ENCODE measurements around the gene FOXQ1.

DNA sequence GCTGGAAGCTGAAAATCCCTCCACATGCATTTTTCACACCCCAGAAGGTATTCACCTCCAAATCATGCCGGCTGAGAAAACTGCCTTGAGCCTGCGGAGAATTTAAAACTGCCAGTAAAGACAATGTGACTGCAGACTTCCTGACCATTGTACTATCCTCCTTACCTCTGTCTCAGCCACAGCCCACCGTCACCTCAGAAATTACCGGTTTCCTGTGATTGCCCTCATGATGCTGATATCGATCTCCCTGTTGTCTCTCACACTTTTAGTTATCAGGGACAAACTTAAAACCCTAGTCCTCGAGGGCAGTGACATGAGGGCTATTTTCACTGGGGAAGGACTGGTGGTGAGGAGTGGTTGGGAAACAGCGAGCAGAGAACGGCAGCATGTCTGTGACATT, 30.2 kb upstream of the FOXQ1 start:
- TF ChIP-seq, protein P1, sequence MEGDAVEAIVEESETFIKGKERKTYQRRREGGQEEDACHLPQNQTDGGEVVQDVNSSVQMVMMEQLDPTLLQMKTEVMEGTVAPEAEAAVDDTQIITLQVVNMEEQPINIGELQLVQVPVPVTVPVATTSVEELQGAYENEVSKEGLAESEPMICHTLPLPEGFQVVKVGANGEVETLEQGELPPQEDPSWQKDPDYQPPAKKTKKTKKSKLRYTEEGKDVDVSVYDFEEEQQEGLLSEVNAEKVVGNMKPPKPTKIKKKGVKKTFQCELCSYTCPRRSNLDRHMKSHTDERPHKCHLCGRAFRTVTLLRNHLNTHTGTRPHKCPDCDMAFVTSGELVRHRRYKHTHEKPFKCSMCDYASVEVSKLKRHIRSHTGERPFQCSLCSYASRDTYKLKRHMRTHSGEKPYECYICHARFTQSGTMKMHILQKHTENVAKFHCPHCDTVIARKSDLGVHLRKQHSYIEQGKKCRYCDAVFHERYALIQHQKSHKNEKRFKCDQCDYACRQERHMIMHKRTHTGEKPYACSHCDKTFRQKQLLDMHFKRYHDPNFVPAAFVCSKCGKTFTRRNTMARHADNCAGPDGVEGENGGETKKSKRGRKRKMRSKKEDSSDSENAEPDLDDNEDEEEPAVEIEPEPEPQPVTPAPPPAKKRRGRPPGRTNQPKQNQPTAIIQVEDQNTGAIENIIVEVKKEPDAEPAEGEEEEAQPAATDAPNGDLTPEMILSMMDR (IDR thresholded peaks at IDR 0.05; ENCODE audit: extremely low read depth in 1 of 2, insufficient read depth in 1 of 2, low read depth in 1 of 2, low read length in 2 of 2), result no peak
- no peak for TF ChIP-seq POLR2AphosphoS5 (IDR thresholded peaks at IDR 0.05; ENCODE audit: insufficient read depth, low read depth, low read length)

Measured in endothelial cell of umbilical vein (primary cell).